Stimulated activated CD8-positive, alpha-beta memory T cell treated with anti-CD3 and anti-CD28 coated beads, Interleukin-4, amount 100 ng/mL, for 1 hour (primary cell): ENCODE data around the gene TCHH.
"Not testable (repeated sequence)": the region's sequence is repeated elsewhere in the genome, so short reads cannot be mapped to it uniquely, and the experiment has no call there.

Experiments used
- DNase-seq, 2 donors: peaks; one replicate each; pipeline ENCODE4 v3.0.0-alpha.2; 2020; ENCODE audit warnings: low read depth in 2 of 2, low spot score in 1 of 2

Gene TCHH

GRCh38 chr1:152115344-152115743 is at the start of gene TCHH:
Gene TCHH (minus strand): TSS chr1:152115444. CDS start chr1:152114080, 1,364 bp downstream.
- no peak for DNase-seq

- DNase-seq, result no peak
Observed at GRCh38 chr1:152164517-152165136, 49.4 kb upstream of the TCHH start.

- no peak for DNase-seq
Observed at GRCh38 chr1:152162792-152163463, 47.7 kb upstream of the TCHH start.

- DNase-seq, result no peak
Observed at GRCh38 chr1:152160576-152160975, 45.3 kb upstream of the TCHH start.

- DNase-seq, result no peak
Observed at GRCh38 chr1:152159144-152159543, 43.9 kb upstream of the TCHH start, which contains the start of gene RPTN. Gene RPTN (minus strand): TSS chr1:152159228. CDS start chr1:152157889, 1,339 bp downstream.

- DNase-seq, result no peak
Observed at GRCh38 chr1:152153996-152154395, 38.8 kb upstream of the TCHH start.

- no peak for DNase-seq
Observed at GRCh38 chr1:152151646-152152045, 36.4 kb upstream of the TCHH start.

- DNase-seq, result no peak
Observed at GRCh38 chr1:152148981-152149380, 33.7 kb upstream of the TCHH start.

GRCh38 chr1:152148051-152148450 is 32.8 kb upstream of the TCHH start:
- no peak for DNase-seq

- no peak for DNase-seq
Observed at GRCh38 chr1:152145769-152146168, 30.5 kb upstream of the TCHH start.

GRCh38 chr1:152144674-152145183 is 29.5 kb upstream of the TCHH start:
- not testable (repeated sequence) for DNase-seq

- no peak for DNase-seq
Observed at GRCh38 chr1:152143150-152143887, 28.1 kb upstream of the TCHH start.

GRCh38 chr1:152141971-152142584 is 26.8 kb upstream of the TCHH start:
- DNase-seq, result no peak

- DNase-seq, result no peak
Observed at GRCh38 chr1:152137215-152137614, 22.0 kb upstream of the TCHH start.

- DNase-seq, result no peak
Observed at GRCh38 chr1:152130186-152130585, 14.9 kb upstream of the TCHH start.

- DNase-seq, result no peak
Observed at GRCh38 chr1:152127673-152128072, 12.4 kb upstream of the TCHH start.

- DNase-seq, result no peak
Observed at GRCh38 chr1:152125834-152126443, 10.7 kb upstream of the TCHH start.

- DNase-seq, result no peak
Observed at GRCh38 chr1:152118915-152119314, 3.7 kb upstream of the TCHH start.

GRCh38 chr1:152112885-152113432 is 2.3 kb downstream of the TCHH start:
- no peak for DNase-seq

- no peak for DNase-seq
Observed at GRCh38 chr1:152112101-152112884, 3.0 kb downstream of the TCHH start.
